K562 treated with DMSO at 1 percent for 24 hours (cell line): Measurements from ENCODE around the gene CNGA3. TPM values are rescaled to one million over a fixed set of nuclear protein-coding genes. Genes with fewer than 3 reads are reported as not detected.

Experiments used
- total RNA-seq: library from RNA; unstranded; fragments of 300-600 nt; gene quantifications from 2 replicates; pipeline ENCODE4 v1.2.3, GENCODE V29; 2022; ENCODE audit warnings: low read depth; ENCODE audit not compliant: insufficient read depth

CNGA3 gene
- not detected in 2 replicates for total RNA-seq

GRCh38 chr2:98346311-98347236 lies at the start of gene CNGA3:
Gene CNGA3, plus strand, starts transcription at chr2:98346456. Its CDS starts 23,520 bp downstream, at chr2:98369976.

GRCh38 chr2:98444436-98445176 lies 98.3 kb downstream of the CNGA3 start, which contains the start of gene INPP4A:
Gene INPP4A, plus strand, starts transcription at chr2:98444858. Its CDS starts 75,191 bp downstream, at chr2:98520049.

Other genes with a start within 250 kb of the CNGA3 start
- gene INPP4A, start 98.4 kb downstream of the CNGA3 start, total RNA-seq = 16.6 and 21.4 TPM in 2 replicates